Keratinocyte (primary cell): ENCODE measurements around the gene SH2B2. TPM values are rescaled to one million over a fixed set of nuclear protein-coding genes. Genes with fewer than 3 reads are reported as not detected.

Source experiments
- DNase-seq: peaks from one replicate; pipeline ENCODE4 v3.0.0-alpha.2; 2011; ENCODE audit warnings: low read depth, missing footprints, low spot score
- FAIRE-seq: peaks from 2 replicates; lab custom pipeline; 2011; peaks lifted over from hg19 to GRCh38; lab: Jason Lieb, UNC
- H2AFZ ChIP-seq: 2 replicates; pipeline ENCODE4 v1.6.0; 2012; ENCODE audit warnings: low read length, control low read depth, inconsistent platforms; ENCODE audit not compliant: control insufficient read depth
- H3K27ac ChIP-seq: 2 replicates; pipeline ENCODE4 v1.5.1; 2011; ENCODE audit warnings: low read length; ENCODE audit not compliant: control insufficient read depth, insufficient read depth
- H3K27me3 ChIP-seq: 3 replicates; pipeline ENCODE4 v1.6.0; 2011; ENCODE audit warnings: low read length; ENCODE audit not compliant: control insufficient read depth, insufficient read depth; ENCODE audit errors: extremely low read depth
- H3K36me3 ChIP-seq, 2 experiments: 2 replicates in 1 of 2; 3 replicates in 1 of 2; pipeline ENCODE4 v1.5.1; 2011; ENCODE audit warnings: low read length in 2 of 2, mild to moderate bottlenecking in 1 of 2; ENCODE audit not compliant: control insufficient read depth in 2 of 2, insufficient read depth in 2 of 2; ENCODE audit errors: extremely low read depth in 1 of 2
- H3K4me1 ChIP-seq: 3 replicates; pipeline ENCODE4 v1.5.1; 2011; ENCODE audit warnings: low read length; ENCODE audit not compliant: control insufficient read depth, insufficient read depth; ENCODE audit errors: extremely low read depth
- H3K4me2 ChIP-seq: 3 replicates; pipeline ENCODE4 v1.6.0; 2011; ENCODE audit warnings: low read depth, low read length; ENCODE audit not compliant: control insufficient read depth, insufficient read depth; ENCODE audit errors: extremely low read depth
- H3K4me3 ChIP-seq, 3 experiments: fragments of 200-600 bp in 1 of 3; sonication (generic) in 1 of 3; 2 replicates in 2 of 3; 3 replicates in 1 of 3; pipeline ENCODE4 v1.5.1; 2011 to 2016; ENCODE audit warnings: low read length in 3 of 3, mild to moderate bottlenecking in 3 of 3, control low read depth in 2 of 3, inconsistent platforms in 1 of 3, low read depth in 1 of 3, mixed read lengths in 1 of 3, mixed run types in 1 of 3, moderate library complexity in 1 of 3; ENCODE audit not compliant: control insufficient read depth in 2 of 3, insufficient read depth in 2 of 3; ENCODE audit errors: extremely low read depth in 1 of 3
- H3K79me2 ChIP-seq: 2 replicates; pipeline ENCODE4 v1.6.0; 2012; ENCODE audit warnings: low read length; ENCODE audit not compliant: control insufficient read depth, insufficient read depth
- H3K9ac ChIP-seq: 3 replicates; pipeline ENCODE4 v1.6.0; 2011; ENCODE audit warnings: low read length; ENCODE audit not compliant: control insufficient read depth, insufficient read depth; ENCODE audit errors: extremely low read depth
- H3K9me1 ChIP-seq: 3 replicates; pipeline ENCODE4 v1.6.0; 2011; ENCODE audit warnings: low read length; ENCODE audit not compliant: control insufficient read depth, insufficient read depth; ENCODE audit errors: extremely low read depth
- H3K9me3 ChIP-seq: 2 replicates; pipeline ENCODE4 v1.5.1; 2012; ENCODE audit warnings: low read depth, low read length; ENCODE audit not compliant: control insufficient read depth
- H4K20me1 ChIP-seq: 3 replicates; pipeline ENCODE4 v1.6.0; 2011; ENCODE audit warnings: low read length; ENCODE audit not compliant: control insufficient read depth, insufficient read depth; ENCODE audit errors: extremely low read depth
- EZH2 ChIP-seq: IDR thresholded peaks from one replicate; pipeline ENCODE4 v1.6.1; 2012; ENCODE audit warnings: inconsistent platforms, mild to moderate bottlenecking, low read length, moderate library complexity
- dilution Hi-C: fragments of 300-500 bp; cut with MboI; formaldehyde crosslinking; loops from one replicate; pipeline ENCODE4 v1.7.0; 2020; ENCODE audit warnings: low sequenced_read_pairs; ENCODE audit not compliant: extremely low pct_ligation_motif_present
- polyA plus RNA-seq, 5 experiments: library from polyadenylated mRNA; depleted of rRNA in 3 of 5; stranded (reverse) in 3 of 5; stranded (forward) in 1 of 5; unstranded in 1 of 5; fragments of >200 nt; gene quantifications; 1 replicate in 1 of 5; 2 replicates in 3 of 5; 3 replicates in 1 of 5; pipeline versions ENCODE4 v1.2.1 to v1.2.3, GENCODE V29; 2011 to 2012; ENCODE audit warnings: missing spikeins in 2 of 5, low read depth in 1 of 5, low replicate concordance in 1 of 5
- TF ChIP-seq, protein P1 (sequence below), 3 experiments: IDR thresholded peaks in 1 of 3; conservative IDR thresholded peaks in 1 of 3; optimal IDR thresholded peaks in 1 of 3; 2 replicates in 2 of 3; 3 replicates in 1 of 3; pipeline versions ENCODE3 to v1.5.1; 2011; ENCODE audit warnings: low read length in 3 of 3, mild to moderate bottlenecking in 3 of 3, moderate library complexity in 2 of 3, control low read depth in 1 of 3, inconsistent platforms in 1 of 3; ENCODE audit not compliant: insufficient read depth in 2 of 3; ENCODE audit errors: extremely low read depth in 1 of 3

SH2B2 gene
- polyA plus RNA-seq, 1 donor (not counting 4 experiments of a cell fraction or from before 2014, with no cell fraction given): 0.59 TPM

DNA sequence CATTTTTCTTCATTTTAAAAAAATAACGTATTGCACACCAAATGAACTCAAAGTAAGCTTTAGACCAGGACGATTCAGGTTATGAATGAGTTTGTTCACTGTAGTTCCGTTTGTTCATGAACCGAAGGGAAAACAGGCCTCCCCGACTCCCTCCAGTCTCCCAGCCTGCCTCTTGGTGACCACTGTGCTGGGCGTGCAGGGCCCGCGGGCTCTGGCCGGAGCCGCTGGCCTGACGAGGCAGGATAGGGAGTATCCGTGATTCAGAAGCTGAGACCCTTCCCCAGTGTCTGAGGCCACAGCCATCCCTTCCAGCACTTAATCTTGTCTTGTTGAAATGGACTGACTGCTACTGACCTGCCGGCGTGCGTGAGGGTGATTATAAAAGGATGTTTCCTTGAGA is 30.8 kb upstream of the SH2B2 start:
- Histone ChIP-seq H3K4me1 (no peaks in the 10 kb centered on the region), H3K9me3 (no peaks in the 10 kb centered on the region), H3K36me3 (no peaks in the 10 kb centered on the region), H3K27me3 (no peaks in the 10 kb centered on the region), H3K79me2 (no peaks in the 10 kb centered on the region), H3K9ac (no peak overlapping the region), H4K20me1 (no peaks in the 10 kb centered on the region), H3K27ac (no peak overlapping the region), H3K9me1 (no peaks in the 10 kb centered on the region), H3K4me2 (no peak overlapping the region), H3K4me3 (no peak overlapping the region), H2AFZ (no peak overlapping the region)
- TF ChIP-seq EZH2: no peak
- TF ChIP-seq, protein P1, sequence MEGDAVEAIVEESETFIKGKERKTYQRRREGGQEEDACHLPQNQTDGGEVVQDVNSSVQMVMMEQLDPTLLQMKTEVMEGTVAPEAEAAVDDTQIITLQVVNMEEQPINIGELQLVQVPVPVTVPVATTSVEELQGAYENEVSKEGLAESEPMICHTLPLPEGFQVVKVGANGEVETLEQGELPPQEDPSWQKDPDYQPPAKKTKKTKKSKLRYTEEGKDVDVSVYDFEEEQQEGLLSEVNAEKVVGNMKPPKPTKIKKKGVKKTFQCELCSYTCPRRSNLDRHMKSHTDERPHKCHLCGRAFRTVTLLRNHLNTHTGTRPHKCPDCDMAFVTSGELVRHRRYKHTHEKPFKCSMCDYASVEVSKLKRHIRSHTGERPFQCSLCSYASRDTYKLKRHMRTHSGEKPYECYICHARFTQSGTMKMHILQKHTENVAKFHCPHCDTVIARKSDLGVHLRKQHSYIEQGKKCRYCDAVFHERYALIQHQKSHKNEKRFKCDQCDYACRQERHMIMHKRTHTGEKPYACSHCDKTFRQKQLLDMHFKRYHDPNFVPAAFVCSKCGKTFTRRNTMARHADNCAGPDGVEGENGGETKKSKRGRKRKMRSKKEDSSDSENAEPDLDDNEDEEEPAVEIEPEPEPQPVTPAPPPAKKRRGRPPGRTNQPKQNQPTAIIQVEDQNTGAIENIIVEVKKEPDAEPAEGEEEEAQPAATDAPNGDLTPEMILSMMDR (optimal IDR thresholded peaks at IDR 0.05 in 1 of 3, IDR thresholded peaks at IDR 0.05 in 1 of 3, conservative IDR thresholded peaks at IDR 0.05 in 1 of 3; ENCODE audit: extremely low read depth in 1 of 3, insufficient read depth in 2 of 3, low read length in 3 of 3): no peak
- FAIRE-seq (no peak), DNase-seq (no peak)
- dilution Hi-C loops: no loop called here

DNA sequence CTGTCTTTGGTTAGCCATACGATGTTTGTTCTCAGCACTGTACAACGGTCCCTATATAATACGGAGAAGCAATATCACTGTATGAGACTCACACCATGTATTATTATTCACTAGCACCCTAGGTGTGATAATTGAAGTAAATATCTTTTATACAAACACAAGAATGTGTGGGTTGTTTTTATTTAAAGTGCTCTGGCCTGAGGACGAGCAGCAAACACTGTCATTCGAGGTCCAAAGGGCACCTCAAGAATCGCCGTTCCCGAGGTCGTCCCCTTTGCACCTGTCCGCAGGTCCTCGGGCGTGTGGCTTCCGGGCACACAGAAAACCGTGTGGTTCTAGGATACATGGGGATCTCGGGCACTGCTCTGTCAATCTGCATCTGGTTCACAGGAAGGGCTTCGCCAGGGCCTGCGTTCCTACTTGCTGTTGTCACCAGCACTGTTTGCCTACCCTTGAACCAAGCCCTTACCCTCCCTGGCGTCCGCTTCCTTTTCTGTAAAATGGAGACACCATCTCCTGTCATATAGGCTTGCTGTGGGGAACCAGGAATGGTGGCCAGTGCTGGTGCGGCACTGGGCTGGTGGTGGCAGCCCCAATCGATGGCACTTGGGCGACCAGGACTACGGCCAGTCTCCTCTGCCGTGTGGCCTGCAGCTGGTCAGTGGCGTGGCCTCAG is 28.5 kb upstream of the SH2B2 start:
- no peaks in the 10 kb centered on the region for H4K20me1 ChIP-seq
- no peak for DNase-seq
- no peak overlapping the region for H3K4me3 ChIP-seq
- TF ChIP-seq EZH2: no peak
- TF ChIP-seq, protein P1 (optimal IDR thresholded peaks at IDR 0.05 in 1 of 3, IDR thresholded peaks at IDR 0.05 in 1 of 3, conservative IDR thresholded peaks at IDR 0.05 in 1 of 3; ENCODE audit: extremely low read depth in 1 of 3, insufficient read depth in 2 of 3, low read length in 3 of 3): no peak
- no peaks in the 10 kb centered on the region for H3K9me3 ChIP-seq
- no peaks in the 10 kb centered on the region for H3K79me2 ChIP-seq
- H2AFZ ChIP-seq: no peak overlapping the region
- FAIRE-seq: no peak
- no peaks in the 10 kb centered on the region for H3K4me1 ChIP-seq
- no peaks in the 10 kb centered on the region for H3K27me3 ChIP-seq
- H3K4me2 ChIP-seq: no peak overlapping the region
- no peaks in the 10 kb centered on the region for H3K9me1 ChIP-seq
- H3K9ac ChIP-seq: no peak overlapping the region
- dilution Hi-C loops: no loop called here
- no peak overlapping the region for H3K27ac ChIP-seq
- H3K36me3 ChIP-seq: no peaks in the 10 kb centered on the region
